Measurements from ENCODE around the gene NSUN7. TPM values are rescaled to one million over a fixed set of nuclear protein-coding genes. Genes with fewer than 3 reads are reported as not detected.

The NSUN7 gene
- total and polyA plus RNA-seq, 9 of the 15 experiments (the other 6 are each of a cell fraction or from before 2014, with no cell fraction given), result not detected

DNA sequence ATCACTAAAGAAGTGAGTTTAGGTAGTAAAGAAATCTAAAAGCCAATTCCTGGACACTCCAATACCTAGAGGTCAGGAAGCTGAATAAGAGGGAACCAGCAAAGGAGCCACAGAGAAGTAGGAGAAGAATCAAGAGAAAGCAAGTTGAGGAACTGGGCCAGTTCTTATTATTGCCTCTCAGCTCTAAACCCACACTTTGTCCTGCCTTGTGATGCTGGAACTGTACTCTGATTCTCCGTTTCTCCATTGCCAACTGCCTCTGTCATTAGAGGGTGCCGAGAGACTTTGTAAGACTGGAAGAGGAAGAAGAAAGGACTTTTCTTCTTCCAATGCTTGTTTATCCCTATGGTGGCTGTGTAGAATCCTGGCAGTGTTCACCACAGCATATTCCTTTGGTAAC is 38.6 kb downstream of the NSUN7 start:
- no peak overlapping the region for H3K4me3 ChIP-seq
- H3K4me2 ChIP-seq (ENCODE audit: insufficient read depth, low read length), result no peak overlapping the region
- ChIA-PET POLR2A (no interaction called here), CTCF (ENCODE audit: low intra/inter-chr PET ratio) (no interaction called here)
- FAIRE-seq (no peak), ATAC-seq (no peak), DNase-seq (ENCODE audit: extremely low read depth in 1 of 4, low spot score in 3 of 4) (no peak)
- no peaks in the 10 kb centered on the region for H4K20me1 ChIP-seq (replicated peaks; ENCODE audit: control insufficient read depth, insufficient read depth, low read length)
- no TSS peak for BruUV-seq (replicated peaks)
- TF ChIP-seq, protein P1, sequence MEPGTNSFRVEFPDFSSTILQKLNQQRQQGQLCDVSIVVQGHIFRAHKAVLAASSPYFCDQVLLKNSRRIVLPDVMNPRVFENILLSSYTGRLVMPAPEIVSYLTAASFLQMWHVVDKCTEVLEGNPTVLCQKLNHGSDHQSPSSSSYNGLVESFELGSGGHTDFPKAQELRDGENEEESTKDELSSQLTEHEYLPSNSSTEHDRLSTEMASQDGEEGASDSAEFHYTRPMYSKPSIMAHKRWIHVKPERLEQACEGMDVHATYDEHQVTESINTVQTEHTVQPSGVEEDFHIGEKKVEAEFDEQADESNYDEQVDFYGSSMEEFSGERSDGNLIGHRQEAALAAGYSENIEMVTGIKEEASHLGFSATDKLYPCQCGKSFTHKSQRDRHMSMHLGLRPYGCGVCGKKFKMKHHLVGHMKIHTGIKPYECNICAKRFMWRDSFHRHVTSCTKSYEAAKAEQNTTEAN (CRISPR knock-in tag; IDR thresholded peaks at IDR 0.05), result no peak
- TF ChIP-seq BCL6 (CRISPR knock-in tag; IDR thresholded peaks at IDR 0.05), result no peak
- no peak for TF ChIP-seq MAFK (IDR thresholded peaks at IDR 0.05; ENCODE audit: low read length)
- TF ChIP-seq CBX8 (IDR thresholded peaks at IDR 0.05; ENCODE audit: borderline replicate concordance, extremely low read depth, low read depth, low read length, poor library complexity, severe bottlenecking), result no peak
- TF ChIP-seq, protein P2, sequence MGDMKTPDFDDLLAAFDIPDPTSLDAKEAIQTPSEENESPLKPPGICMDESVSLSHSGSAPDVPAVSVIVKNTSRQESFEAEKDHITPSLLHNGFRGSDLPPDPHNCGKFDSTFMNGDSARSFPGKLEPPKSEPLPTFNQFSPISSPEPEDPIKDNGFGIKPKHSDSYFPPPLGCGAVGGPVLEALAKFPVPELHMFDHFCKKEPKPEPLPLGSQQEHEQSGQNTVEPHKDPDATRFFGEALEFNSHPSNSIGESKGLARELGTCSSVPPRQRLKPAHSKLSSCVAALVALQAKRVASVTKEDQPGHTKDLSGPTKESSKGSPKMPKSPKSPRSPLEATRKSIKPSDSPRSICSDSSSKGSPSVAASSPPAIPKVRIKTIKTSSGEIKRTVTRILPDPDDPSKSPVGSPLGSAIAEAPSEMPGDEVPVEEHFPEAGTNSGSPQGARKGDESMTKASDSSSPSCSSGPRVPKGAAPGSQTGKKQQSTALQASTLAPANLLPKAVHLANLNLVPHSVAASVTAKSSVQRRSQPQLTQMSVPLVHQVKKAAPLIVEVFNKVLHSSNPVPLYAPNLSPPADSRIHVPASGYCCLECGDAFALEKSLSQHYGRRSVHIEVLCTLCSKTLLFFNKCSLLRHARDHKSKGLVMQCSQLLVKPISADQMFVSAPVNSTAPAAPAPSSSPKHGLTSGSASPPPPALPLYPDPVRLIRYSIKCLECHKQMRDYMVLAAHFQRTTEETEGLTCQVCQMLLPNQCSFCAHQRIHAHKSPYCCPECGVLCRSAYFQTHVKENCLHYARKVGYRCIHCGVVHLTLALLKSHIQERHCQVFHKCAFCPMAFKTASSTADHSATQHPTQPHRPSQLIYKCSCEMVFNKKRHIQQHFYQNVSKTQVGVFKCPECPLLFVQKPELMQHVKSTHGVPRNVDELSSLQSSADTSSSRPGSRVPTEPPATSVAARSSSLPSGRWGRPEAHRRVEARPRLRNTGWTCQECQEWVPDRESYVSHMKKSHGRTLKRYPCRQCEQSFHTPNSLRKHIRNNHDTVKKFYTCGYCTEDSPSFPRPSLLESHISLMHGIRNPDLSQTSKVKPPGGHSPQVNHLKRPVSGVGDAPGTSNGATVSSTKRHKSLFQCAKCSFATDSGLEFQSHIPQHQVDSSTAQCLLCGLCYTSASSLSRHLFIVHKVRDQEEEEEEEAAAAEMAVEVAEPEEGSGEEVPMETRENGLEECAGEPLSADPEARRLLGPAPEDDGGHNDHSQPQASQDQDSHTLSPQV (IDR thresholded peaks at IDR 0.05), result no peak
- no peak for TF ChIP-seq CHD2 (IDR thresholded peaks at IDR 0.05; ENCODE audit: low read depth, low read length)
- no peak for TF ChIP-seq U2AF1 (optimal IDR thresholded peaks at IDR 0.05; ENCODE audit: low read depth, low read length)
- no peak overlapping the region for H3K27ac ChIP-seq (ENCODE audit: extremely low read depth, low read depth, low read length)
- H3K4me1 ChIP-seq (replicated peaks in 1 of 2; ENCODE audit: control insufficient read depth in 2 of 2, insufficient read depth in 2 of 2, low read length in 2 of 2), result no peaks in the 10 kb centered on the region
- WGBS (ENCODE audit: insufficient coverage, low coverage, missing lambda C conversion rate), result 4% methylated on average over 2 of the region's 2 CpGs
- in situ Hi-C loops (cut with MboI) (no loop called here), intact Hi-C loops (cut with micrococcal nuclease) (no loop called here)
- H3K9ac ChIP-seq (ENCODE audit: insufficient read depth in 1 of 2, low read depth in 2 of 2, low read length in 2 of 2), result no peak overlapping the region
- no peaks in the 10 kb centered on the region for H3K9me1 ChIP-seq (ENCODE audit: control insufficient read depth, insufficient read depth, low read length)
- H3K9me3 ChIP-seq (replicated peaks; ENCODE audit: control insufficient read depth, insufficient read depth, low read depth, low read length), result no peaks in the 10 kb centered on the region
- H2AFZ ChIP-seq (ENCODE audit: low read depth, low read length), result no peak overlapping the region
- peaks cover 0 to 4% of the 10 kb centered on the region in 2 experiments; a peak in 1 of 5 replicates for H3K27me3 ChIP-seq (ENCODE audit: control insufficient read depth in 2 of 2, insufficient read depth in 2 of 2, low read length in 2 of 2)
- no peaks in the 10 kb centered on the region for H3K36me3 ChIP-seq (ENCODE audit: control insufficient read depth, insufficient read depth, low read length)
- H3K79me2 ChIP-seq (ENCODE audit: control insufficient read depth, insufficient read depth, low read length), result no peaks in the 10 kb centered on the region

Data from K562 (cell line).